HG03575 (cell line): ENCODE results near the gene METTL8.
A peak's percentile ranks its signal among the peaks of the same experiment; 100 is the strongest.

ENCODE experiments used
- ATAC-seq: cut with Tn5 transposase; IDR thresholded peaks from one replicate; pipeline ENCODE4 v1.9.1; 2021; ENCODE audit not compliant: unreplicated experiment, insufficient number of reproducible peaks, low FRiP score; ENCODE audit errors: extremely low read depth

Gene METTL8

GRCh38 chr2:171433763-171434012 is at the start of gene METTL8:
TSS of gene METTL8 (minus strand) at chr2:171433990. CDS start at chr2:171392185, 41,805 bp downstream.
- ATAC-seq = no peak

DNA sequence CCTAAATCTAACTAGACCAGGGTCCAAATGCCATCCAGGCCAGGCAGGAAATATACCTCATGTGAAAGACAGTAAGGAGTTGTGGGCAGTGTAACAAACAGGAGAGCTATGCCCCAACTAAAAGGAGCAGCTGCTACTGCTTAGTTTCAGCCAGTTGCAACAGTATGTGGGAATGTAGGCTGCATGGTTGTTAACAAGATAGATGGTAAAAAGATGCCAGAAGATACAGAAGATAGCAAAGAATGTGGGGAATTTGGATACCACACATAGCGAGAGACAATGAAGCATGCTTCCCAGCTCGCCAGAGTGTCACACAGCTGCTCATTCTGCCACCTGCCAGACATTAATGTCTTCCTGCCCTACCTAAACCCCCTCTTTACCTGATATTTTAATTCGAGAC is 49.1 kb upstream of the METTL8 start:
- ATAC-seq = no peak

DNA sequence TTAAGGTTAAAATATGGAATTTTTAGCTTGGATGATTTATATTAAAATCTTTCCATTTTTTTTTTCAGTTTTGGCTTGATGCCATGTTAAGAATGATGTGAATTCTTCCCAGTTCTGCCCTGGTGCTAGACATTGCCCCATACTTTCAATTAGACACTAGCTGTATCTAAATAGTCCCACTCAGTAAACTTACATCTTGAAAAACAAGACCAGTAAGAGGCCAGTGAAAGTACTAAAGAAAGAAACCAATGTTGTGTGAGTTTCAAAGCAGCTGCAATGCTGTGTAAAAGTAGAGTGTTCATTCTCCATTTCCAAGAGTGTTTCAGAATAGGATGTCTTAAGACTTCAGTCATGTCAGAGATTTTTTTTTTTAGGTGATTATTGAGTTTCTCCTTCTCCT is 48.5 kb upstream of the METTL8 start:
- no peak for ATAC-seq

DNA sequence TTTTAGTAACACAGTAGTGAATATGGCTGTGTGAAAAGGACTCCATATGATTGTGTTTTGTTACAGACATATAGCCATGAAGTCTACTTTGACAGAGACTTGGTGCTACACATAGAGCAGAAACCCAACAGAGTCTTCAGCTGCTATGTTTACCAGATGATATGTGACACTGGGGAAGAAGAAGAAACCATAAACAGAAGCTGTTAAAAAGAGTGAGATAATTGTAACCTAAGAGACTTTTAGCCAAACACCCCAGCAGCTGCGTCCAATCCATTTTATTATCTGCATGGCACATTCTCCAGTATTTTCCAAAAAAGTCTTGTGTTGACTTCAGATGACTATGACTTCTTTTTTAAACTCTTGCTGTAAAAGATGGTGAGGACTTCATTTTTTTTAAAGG is 47.1 kb upstream of the METTL8 start:
- ATAC-seq = no peak

DNA sequence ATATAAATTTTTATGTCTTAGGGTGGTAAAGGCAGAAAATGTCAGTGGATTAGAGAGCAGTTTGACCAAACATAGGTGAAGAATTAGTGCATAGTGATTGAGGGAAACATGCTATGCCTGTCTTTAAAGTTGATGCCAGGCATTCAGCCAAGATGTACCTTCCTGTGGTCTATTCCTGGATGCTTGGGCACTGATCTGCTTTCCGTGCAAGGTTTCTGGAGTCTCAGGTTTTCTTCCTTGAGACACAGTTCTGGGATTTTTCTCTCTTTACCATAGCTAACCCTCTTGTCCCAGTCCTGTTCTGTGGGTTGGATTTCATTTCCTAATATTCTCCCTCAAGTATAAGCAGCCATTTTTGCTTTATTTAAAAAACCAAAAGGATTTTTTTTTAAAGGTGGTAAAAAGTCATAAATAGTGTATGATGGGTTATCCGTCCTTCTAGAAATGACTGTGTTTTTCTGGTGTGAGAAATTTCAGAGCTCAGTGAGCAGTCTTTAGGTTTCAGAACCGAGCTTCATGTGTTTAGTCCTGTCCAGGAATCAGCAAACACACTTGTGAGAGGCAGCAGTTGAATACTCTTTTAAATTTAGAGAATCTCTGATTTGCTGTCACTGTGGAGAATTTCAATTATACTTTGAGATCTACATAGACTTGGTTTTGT is 45.5 kb upstream of the METTL8 start:
- ATAC-seq = no peak

DNA sequence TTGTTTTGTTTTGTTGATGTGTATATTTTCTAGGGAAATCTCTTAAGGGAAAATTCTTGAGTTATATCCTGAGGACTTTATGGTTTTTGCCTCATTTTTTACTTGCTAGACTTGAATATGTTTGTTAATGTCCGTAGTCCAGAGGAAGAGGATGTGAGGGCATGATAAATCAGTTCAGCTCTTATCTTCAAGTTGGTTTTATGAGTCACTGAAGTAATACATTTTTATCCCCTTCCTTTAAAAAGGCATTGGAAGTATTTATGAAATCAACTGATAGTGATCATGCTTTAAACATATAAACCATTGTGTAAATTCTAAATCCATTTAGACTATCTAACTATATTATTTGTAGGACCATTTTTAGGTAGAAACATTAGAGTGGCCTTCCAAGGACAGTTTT is 44.6 kb upstream of the METTL8 start:
- no peak for ATAC-seq

GRCh38 chr2:171475979-171476378 is 42.2 kb upstream of the METTL8 start:
- no peak for ATAC-seq

DNA sequence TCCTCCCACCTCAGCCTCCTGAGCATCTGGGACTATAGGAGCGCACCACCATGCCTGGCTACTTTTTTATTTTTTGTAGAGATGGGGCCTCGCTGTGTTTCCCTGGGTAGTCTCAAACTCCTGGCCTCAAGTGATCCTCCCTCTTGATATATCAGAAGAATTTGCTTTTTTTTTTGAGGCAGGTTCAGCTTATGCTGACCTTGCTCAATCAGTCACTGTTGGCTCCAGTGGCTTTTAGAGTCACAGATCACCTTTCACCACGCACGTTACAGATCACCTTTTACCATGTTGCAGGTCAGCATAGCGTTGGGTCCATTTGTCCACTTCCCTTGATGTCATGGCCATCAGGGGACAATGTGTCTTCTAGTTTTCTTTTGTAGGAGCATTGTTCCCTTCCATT is 36.3 kb upstream of the METTL8 start:
- no peak for ATAC-seq

GRCh38 chr2:171469176-171469575 is 35.4 kb upstream of the METTL8 start:
- ATAC-seq = no peak

- no peak for ATAC-seq
Measured at GRCh38 chr2:171460537-171460936, 26.7 kb upstream of the METTL8 start.

DNA sequence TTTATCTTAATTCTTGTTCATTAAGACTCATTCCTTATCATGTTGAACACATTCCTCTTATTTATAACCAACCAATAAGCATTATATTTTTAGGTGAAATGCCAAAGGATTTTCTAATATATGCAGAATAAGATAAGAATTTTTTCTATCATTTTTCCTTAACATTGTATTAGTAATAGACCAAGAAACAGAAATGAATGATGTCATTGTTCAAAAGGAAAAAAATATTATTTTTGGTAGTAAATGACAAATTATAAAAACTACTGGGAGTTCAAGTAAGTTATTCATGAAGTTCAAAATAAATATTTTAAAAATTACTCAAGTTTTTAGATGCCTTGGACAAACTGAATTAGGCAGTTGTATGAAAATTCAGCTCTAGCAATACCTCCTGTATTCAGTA is 25.7 kb upstream of the METTL8 start:
- ATAC-seq = no peak

- no peak for ATAC-seq
Measured at GRCh38 chr2:171452773-171453172, 19.0 kb upstream of the METTL8 start.

GRCh38 chr2:171451074-171451473 is 17.3 kb upstream of the METTL8 start:
- ATAC-seq = no peak

- ATAC-seq = no peak
Measured at GRCh38 chr2:171447675-171448074, 13.9 kb upstream of the METTL8 start.

GRCh38 chr2:171441470-171441869 is 7.7 kb upstream of the METTL8 start:
- ATAC-seq = no peak

DNA sequence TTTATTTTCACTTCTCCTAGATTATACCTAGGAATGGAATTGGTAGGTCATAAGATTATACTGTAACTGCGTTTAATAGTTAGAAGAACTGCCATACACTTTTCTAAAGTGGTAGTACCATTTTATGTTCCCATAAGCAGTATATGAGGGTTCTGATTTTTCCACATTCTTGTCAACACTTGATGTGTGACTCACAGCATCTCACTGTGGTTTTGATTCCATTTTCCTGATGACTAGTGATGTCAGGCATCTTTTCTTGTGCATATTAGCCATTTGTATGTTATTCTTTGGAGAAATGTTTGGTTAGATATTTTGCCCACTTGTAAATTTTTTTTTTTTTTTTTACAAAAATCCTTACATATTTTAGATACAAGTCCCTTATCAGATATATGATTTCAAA is 2.5 kb upstream of the METTL8 start:
- ATAC-seq = no peak

- peak; percentile 69 for ATAC-seq
Measured at GRCh38 chr2:171434013-171434989, 511 bp upstream of the METTL8 start, which contains the start of gene DCAF17. TSS of gene DCAF17 (plus strand) at chr2:171434226. CDS start at chr2:171434578, 352 bp downstream.

DNA sequence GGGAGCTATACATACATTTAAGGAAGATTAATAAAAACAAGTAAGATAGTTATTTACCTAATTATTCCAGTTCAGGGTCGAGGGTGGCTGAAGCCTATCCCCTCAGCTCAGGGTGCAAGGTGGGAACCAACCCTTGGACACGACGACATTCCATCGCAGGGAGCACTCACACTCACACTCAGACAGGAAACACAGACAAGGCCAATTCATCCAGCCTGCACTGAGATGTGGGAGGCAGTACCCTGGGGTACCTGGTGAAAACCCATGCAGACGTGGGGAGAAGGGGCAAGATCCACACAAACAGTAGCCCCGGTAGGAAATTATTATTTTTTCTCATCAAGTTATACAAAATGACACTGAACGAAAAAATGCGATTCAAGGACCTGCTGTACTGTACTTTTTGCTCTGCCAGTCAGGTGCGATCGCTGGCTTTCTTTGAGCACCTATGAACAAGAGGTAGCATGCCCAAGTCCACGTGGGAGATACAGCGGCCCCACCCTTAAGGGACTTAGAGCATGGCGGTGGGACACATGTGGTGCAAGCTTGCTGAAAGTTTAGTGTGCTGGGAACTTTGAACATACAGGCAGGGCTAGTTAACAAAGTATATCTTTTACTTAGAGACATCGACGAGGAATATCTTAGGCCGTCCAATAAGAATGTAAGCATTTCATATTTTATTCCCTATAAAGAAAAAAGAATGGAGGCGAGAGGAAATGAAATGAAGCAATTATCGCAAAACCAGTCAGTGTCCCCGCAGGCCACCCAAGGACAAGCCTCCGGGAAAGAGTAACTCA is 624 bp downstream of the METTL8 start:
- ATAC-seq = no peak

DNA sequence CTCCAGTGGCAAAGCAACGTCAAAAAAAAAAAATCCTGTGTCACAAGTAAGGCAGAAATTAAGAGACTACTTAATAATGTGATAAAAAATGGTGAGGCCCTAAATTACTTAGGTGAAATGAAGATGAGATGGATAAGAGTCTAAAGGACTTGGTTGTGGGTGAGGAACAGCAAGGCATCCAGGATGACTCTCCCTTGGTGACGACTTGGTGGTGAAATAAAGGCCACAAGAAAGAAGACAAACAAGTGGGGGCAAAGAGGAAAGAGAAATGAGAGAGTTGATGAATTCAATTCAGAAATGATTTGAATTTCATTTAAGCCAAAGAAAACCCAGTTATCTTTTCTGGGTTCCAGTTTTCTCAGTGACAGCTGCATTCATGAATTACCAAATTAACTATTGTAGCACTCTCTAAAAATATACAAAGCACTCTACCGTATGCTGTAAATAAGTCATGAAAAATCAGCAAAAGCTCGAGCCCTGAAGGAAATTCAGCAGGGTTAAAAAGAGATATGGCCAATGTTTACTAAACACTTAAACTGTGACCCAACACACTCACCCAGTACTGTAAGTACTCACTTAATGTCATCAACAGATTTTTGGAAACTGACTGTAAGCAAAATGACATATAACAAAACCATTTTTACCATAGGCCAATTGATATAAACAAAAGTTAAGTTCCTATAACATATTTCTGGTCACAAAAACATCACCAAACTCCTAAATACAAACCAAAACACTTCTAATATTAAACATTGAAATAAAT is 1.4 kb downstream of the METTL8 start:
- no peak for ATAC-seq
